HG02884 (cell line): ENCODE data around the gene DLGAP1.
"Not testable (repeated sequence)": the region's sequence is repeated elsewhere in the genome, so short reads cannot be mapped to it uniquely, and the experiment has no call there.

Experiments
- ATAC-seq: cut with Tn5 transposase; IDR thresholded peaks from one replicate; pipeline ENCODE4 v1.9.1; 2021; ENCODE audit warnings: mild to moderate bottlenecking, moderate library complexity; ENCODE audit not compliant: unreplicated experiment

DLGAP1 gene

DNA sequence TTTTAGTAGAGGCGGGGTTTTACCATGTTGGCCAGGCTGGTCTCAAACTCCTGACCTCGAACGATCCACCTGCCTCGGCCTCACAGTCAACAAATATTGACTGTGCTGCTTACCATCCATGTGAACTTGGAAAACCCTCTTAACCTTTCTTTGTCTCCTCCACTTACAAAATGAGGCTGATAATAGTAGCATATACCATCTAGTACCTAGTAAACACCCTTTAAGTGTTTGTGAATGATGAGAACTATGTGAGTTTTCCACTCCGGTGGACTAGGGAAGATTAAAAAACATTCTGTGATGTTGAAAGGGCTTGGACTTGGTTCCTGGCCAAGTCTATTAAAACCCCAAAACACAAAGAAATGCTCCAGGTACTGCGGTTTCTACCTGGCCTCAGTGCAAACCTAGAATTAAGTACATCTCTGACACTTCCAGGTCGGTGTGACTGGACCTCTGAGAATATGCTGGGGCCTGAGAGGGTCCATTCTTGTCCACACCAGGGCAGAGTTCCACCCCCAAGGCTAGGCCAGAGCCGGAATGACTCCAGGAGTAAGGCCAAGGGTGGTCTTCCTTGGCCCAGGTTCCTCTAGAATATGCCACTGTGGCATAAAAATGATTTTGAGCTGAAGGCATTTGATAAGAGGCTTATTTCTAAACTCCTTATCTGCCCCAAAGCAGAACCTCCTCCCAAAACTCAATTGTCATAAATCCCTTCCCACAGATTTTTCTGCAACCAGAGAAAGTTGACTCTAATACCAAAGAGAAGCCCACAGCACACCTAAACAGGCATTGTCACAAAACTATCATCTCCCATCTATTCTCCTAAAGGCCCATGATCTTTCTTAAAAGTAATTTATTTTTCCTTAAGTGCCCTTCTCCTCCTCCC is 787.6 kb downstream of the DLGAP1 start:
- no peak for ATAC-seq

DNA sequence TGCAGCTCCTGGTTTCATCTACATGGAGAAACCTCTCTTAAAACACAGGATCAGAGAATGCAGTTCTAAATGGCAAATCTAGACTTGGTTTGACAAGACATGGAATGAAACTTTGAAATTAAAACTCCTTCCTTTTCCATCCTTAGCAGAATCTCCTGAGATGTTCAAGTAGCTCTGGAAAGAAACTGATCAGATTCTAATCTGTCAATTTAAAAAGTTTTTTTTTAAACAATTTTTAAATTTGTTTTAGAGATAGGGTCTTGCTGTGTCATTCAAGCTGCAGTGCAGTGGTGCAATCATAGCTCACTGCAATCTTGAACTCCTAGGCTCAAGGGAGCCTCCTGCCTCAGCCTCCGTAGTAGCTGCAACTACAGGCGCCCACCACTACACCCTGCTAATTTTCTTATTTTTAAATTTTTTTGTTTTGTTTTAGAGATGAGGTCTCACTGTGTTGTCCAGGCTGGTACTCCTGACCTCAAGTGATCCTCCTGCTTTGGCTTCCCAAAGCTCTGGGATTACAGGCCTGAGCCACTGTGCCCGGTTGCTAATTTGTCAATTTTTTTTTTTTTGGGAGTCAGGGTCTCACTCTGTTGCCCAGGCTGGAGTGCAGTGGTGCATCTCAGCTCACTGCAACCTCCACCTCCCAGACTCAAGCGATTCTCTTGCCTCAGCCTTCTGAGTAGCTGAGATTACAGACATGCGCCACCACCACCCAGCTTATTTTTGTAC is 788.4 kb downstream of the DLGAP1 start:
- no peak for ATAC-seq

DNA sequence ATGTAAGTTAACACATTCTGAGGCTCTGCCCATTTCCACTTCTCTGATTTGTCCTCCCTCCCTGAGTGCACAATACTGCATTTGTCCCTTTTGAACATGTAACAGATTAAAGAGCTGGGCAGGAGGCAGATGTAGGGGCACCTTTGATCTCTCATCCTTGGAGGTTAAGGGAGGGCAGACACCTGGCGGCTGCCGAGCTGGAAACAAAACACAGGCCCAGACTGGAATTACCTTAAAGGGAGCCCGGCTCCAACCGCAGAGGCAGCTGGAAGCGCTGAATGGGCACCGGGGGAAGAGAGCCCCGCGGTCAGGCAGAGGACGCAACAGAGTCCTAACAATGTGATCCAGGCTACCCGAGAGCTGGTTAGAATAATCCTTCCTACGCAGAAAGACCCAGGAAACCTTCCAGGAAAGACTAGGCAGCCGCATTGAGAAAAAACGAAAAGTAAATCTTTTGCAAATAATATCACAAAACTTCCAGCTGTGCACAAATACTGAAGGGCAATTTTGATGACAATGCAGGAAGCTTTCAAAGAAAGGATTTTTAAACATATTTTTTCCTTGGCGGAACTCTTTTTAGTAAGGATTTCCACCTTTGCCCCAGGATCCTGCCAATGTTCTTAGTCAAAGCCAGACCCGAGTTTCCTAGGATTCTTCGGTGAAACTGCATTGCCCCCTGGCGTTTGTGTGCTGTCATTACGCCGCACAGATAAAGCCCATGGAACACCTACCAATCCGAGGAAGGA is 789.2 kb downstream of the DLGAP1 start:
- ATAC-seq, result peak; percentile 51

DNA sequence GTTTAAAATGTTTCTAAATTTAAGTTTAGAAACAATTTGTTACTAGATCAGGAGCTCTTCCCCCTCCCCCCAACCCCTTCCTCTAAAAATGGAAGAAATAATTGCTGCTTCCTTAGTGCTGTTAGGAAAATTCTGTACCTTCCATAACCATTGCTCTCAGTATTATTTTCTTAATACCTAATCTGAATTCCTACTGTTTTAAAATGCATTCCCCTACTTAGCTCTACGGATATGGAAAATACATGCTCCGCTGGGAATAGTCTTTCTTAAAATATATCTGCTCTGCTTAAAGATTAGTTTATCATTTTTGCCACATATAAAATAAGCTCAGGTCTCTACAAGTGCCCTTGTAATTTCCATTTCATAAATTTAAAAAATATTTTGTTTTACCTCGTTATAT is 789.9 kb downstream of the DLGAP1 start:
- ATAC-seq, result no peak

DNA sequence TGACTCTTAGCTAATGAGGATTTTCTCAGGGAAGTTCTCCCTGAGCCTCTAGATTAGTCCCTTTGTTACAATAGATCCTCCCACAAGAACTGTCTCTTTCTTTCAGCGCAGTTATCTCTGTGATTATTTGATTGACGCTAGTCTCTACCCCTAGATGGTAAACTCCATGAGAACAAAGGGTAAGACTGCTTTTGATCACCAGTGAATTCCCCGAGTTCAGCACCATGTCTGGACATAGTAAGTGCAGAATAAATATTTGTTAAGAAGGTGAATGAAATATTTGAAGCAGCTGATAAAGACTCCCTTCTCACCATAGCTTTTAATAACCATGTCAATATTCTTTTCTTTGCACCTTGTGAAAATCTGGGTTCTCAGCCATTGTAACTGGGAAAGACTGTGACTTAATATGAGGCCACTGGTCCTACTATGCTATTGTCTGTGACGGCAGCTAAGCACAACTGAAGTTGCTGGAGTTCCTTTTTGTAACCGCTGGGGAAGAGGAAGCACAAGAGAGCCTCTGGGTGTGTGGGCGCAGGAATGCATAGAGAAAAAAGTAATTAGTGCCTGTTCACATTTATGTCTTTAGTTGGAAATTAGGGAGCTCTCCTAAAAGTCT is 790.4 kb downstream of the DLGAP1 start:
- no peak for ATAC-seq

DNA sequence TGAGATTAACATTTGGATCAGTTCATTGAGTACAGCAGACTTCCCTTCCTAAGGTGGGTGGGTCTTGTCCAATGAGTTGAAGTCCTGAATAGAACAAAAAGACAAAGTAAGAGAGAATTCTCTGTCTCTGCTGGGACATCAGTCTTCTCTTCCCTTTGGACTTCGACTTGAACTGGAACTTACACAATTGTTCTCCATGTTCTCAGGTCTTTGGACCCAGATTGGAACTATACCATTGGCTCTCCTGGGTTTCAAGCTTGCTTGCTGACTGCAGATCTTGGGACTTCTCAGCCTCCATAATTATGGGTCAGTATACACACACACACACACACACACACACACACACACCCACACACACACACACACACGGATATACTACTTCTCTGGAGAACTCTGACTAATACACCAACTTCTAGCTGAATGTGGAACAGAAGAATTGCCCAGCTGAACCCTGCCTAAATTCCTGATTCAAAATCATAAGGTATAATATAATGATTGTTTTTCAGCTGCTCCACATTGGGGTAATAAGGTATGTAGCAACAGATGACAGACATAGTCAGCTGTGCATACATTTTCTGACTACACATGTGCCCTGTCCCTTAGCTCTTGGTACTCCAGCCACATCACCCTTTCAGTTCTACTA is 791.1 kb downstream of the DLGAP1 start:
- ATAC-seq, result no peak

DNA sequence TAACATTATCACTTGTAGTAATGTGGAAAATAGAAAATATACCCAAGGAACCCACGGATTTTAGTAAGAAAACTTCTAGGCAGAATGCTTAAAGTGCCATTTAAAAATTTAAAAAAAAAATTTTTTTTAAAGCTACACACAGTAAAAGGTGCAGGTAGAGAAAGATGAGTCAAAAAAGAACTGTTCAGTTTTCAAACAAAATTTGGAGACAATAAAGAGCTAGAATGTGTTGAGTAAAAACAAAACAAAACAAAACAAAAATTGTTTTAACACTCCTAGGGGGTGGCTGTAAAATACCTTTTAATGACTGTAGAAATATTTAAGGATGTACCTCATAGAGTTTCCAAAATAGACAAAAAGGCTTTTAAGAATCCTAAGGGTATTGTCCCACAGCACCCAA is 793.1 kb downstream of the DLGAP1 start:
- ATAC-seq, result no peak

DNA sequence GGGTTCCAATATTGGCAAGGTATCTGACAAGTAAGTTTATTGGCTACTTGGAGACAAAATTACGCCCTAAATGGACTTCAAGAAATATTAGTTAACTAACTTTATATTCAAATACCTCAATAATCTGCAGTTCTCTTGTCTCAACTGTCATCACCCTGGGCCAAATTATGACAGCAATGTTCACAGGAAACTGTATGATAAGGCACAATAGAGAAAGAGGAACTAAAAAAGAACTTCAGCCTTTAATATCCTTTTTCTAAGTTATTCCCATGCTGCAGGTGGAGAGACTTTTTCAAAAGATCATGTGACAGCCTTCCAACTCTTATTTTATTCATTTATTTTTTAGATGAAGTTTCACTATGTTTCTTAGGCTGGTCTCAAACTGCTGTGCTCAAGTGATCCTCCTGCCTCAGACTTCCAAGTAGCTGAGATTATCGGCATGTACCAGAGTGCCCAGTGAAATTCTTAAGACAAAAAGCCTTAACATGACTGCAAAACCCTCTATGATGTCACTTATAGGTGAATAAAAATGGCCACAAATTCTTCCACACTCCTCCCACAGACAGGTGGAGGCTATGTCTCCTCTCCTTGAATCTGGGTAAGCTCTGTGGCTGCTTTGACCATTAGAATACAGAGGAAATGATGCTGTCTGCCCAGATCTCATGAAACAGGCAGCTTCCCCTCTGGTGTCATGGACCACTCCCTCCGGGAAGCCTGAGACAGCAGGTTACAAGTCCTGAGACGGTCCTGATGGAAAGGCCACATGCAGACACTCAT is 794.2 kb downstream of the DLGAP1 start:
- ATAC-seq, result no peak

DNA sequence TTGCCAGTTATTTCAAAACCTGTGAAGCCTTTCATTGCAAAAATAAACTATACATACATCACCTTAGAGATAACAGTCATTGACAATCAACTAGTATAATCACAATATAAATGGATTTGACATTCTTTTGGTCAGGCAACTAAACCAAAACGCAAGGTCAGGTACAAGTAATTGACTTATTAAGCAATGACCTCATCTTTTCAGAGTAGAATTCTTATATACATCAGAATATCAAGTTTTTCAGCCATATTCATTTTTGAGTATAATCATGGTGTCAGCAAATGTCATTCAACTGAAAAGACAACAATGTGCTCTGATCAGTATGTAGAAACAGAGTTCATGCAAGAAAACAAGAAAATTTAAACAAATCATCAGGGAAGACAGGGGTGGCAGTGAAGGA is 796.6 kb downstream of the DLGAP1 start:
- ATAC-seq, result no peak

DNA sequence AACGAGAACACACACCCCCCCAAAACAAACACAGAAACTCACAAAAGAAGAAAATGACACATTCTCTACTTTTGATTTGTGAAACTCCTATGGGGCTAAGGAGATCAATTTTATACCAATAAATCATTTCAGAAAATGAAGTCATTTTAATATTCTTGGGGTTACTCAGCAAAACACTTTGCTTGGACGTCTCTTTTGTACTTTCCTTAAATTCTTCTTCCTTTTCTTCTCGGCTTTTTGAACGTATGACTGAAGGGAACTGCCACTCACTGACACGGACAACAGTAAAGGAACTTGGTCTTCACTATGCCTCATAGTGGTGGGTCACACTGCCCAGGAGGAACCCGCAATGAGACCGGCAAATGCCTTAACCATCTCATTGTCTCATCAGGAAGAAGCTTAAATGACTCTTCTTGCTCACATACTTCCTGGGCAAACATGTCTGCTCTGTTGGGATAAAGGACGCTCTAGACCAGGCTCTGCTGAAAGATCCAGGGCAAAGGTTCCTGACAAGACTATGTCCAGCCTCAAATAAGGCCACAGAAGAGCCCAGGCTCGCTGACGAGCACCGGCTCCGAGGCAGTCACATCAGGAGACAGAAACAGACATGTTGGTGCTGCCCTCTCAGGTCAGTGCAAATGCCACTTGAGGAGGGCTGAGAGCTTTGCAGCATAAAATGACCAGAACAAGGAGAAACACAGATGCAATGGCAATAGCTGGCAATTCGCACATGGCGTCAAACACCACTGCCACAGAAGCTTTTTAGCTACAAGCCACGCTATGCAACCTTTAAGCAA is 799.7 kb downstream of the DLGAP1 start:
- no peak for ATAC-seq

DNA sequence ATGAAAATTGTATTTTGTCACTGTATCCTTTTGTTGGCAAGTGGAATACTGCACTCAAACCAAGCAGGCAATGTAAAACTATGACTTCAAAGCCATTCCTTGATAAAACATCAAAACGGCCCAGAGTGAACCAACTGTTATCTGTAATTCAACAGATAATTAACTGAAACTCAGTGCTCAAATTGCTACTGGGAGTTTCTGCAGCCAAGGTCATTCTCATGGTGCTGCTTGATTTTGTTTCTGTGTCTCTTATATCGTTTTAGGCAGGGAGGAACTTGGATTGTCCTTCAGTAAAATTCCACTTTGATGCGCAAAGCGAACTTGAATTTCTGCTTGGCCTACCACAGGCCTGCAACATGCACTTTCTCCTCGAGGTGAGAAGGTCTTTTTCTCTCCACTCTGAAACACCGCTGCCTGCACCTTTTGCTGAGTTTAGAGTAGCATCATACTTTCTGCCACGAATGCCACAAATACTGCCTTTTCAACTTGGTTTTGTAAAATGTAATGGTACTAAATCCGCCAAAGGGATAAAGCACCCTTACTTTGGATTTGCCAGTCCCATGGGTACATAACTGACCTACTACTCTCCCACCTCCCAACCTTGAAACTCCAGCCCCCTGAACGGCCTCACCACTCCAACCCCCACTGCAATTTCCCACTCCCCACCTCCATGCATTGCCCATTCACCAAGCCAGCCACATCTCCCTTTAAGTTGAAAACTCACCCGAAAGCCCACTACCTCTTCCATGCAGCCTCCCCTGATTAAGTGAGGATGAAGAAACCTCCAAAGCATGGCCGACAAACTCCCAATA is 800.5 kb downstream of the DLGAP1 start:
- no peak for ATAC-seq

DNA sequence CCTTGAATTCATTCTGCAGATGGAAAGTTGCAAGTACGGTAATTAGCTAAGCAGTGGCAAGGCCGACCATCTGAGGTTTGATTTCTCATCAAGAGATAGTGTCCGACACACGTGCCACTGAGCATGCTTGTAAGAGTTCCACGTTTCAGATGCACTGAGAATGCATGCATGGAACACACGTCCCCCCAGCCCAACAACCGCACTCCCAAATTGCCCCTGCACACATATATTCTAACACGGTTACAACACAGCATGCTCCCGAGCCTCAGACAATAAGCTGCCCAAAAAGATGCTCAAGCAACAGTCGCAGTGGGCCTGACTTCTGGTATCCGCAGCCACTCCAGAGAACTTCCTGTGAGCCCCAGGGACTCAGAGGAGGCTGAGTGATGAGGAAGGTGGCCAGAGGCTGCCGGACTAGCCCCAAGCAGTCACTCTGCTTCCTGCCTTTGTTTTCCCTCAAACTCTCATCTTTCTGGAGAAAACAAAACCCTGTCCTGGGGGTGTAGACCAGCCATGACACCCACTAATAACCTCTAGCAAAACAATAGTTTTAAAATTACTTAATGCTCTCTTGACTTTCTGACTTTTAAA is 801.2 kb downstream of the DLGAP1 start:
- no peak for ATAC-seq

DNA sequence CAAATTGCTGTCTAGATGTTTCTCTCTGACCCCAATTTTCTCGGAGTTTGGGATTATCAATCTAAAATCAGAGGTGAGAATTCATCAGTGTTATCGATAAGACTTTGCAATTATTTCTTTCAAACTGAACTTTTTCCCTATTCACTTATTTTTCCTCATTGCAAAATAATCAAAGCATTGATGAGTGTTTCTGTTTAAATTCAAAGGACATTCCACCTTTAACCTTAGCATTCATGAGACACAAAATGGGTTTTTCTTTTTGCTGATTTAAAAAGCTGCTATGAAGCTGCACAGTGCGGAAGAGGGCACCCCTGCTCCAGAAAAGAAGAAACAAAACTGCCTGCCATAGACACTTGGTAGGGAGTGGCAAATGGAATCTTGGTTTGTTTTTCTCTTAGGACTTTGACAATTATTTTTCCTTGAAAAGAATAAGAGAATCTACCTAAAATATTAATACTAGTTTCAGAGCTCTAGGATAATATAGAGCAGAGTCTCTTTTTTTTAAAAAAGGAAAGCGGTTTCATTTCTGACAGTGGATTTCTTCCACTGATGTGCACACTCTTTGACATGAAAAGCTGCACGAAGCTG is 801.8 kb downstream of the DLGAP1 start:
- no peak for ATAC-seq

DNA sequence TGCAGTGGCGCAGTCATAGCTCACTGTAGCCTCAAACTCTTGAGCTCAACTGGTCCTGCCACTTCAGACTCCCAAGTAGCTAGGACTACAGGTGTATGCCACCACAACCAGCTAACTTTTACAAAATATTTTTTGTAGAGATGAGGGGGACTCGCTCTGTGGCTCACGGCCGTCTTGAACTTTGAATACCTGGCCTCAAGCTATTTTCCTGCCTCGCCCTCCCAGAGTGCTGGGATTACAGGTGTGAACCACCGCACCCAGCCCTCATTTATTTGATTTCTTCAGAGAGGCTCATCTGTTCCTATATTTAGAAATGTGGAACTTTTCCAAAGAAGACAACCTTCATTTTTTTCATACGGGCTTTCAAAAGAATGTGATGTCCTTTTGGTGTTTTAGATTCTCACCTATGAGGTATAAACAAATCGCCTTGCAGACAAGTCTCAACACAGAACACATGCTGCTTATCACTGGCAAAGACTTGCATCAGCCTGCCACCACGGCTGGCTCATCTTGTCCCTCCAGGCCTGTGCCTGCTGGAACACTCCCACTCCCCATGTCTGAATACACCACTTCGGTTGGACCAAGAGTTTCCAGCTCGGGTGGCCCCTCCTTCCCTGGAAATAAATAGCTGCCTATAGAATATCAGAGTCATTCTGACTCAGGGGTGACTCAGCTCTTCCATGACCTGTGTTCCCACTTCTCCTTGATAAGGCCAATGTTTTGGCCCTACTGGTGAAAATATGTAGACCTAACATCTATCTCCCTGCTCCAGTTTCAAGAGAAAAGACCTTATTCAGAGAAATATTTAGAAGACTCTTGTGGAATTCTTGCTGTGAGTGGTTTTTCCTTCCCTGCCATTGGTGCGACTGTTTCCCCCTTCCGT is 802.5 kb downstream of the DLGAP1 start:
- ATAC-seq, result no peak

DNA sequence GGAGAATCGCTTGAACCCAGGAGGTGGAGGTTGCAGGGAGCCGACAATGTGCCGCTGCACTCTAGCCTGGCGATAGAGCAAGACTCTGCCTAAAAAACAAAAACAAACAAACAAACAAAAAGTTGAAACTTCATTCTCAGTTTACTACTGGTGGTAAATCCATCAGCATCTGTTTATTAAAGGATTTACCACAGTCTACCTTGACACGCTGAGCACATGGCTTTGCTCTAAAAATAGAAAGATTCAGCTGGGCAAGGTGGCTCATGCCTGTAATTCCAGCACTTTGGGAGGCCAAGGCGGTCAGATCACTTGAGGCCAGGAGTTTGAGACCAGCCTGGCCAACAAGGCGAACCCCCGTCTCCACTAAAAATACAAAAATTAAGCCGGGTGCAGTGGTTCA is 803.8 kb downstream of the DLGAP1 start:
- ATAC-seq, result no peak

DNA sequence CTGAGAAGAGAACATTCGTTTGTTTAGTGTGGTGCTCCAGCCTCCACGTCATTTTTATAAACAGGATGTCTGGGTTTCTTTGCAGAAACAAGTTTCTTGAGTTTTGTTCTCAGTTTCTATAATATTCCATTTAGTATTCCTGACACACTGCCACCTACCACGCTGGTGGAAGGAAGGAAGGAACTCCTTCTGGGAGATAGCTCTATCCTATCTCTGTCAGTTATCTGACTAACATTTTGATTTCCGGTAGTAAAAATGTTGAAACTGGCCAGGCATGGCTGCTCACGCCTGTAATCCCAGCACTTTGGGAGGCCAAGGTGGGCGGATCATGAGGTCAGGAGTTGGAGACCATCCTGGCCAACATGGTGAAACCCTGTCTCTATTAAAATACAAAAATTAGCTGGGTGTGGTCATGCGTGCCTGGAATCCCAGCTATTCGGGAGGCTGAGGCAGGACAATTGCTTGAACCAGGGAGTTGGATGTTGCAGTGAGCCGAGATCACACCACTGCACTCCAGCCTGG is 804.5 kb downstream of the DLGAP1 start:
- ATAC-seq, result not testable (repeated sequence)
